Measurements from ENCODE around the gene UBB. TPM values are rescaled to one million over a fixed set of nuclear protein-coding genes. Genes with fewer than 3 reads are reported as not detected.

Gene UBB
- total RNA-seq (2022; extraction: Qiagen RNA extraction; ENCODE audit: low read depth), result 2,303 to 2,842 TPM (median 2,371 TPM) in 5 replicates

GRCh38 chr17:16380640-16381495 lies at the start of gene UBB:
Gene UBB, plus strand, starts transcription at chr17:16381091. Its CDS starts 817 bp downstream, at chr17:16381908.

DNA sequence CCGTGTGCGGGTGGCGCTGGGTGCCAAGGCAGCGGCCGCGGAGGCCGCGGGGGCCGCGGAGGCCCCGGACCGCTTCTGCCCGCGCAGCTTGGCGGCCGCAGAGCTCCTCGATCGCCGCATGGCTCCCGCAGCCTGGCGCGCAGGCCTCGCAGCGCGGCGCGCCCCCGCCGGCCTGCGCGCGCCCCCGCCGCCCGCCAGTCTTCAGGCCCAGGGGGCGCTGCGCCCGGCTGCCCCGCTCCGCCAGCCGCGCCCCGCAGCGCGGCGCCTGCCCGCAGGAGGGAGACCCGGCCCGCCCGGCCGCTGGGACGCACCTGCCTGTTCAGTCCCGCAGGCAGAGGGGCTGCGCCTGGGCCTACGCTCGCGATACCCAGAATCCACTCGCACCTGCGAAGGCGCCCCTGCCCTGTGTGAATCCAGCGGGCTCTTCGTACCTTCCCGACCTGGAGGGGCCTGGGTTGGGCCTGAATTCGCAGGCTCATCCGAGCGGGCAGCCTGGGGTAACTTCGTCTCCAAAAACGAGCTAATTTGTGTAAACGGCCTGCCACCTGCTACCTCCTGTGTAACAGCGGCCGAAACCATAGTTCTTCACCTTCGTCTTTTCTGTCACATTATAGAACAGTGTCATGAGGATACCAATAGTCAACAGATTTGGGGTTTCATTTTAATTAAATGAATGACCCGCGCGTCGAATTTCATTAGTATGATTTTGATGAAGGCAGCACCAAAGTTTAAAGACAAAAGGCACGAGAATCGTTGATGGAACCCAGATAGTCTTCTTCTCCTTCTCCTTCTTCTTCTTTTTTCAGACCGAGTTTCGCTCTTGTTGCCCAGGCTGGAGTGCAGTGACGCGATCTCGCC lies 27.3 kb upstream of the UBB start, which contains the start of gene CENPV:
TSS of gene CENPV (minus strand) at position 153 of the 858 bp plus-strand sequence. CDS start at position 120, 33 bp downstream.

GRCh38 chr17:16415031-16415924 lies 34.4 kb downstream of the UBB start, which contains the start of gene TRPV2:
Gene TRPV2, plus strand, starts transcription at chr17:16415571. Its CDS starts 2,098 bp downstream, at chr17:16417669.

Other genes with a start within 250 kb of the UBB start
- 68.1 to 79.1 TPM (median 71.0 TPM) in 5 replicates for gene NCOR1, start 165.6 kb upstream of the UBB start, total RNA-seq (2022; extraction: Qiagen RNA extraction; ENCODE audit: low read depth)
- 11.3 to 19.3 TPM (median 17.6 TPM) in 5 replicates for gene PIGL, start 163.9 kb upstream of the UBB start, total RNA-seq (2022; extraction: Qiagen RNA extraction; ENCODE audit: low read depth)
- 145 to 186 TPM (median 173 TPM) in 5 replicates for gene CENPV, start 27.6 kb upstream of the UBB start, total RNA-seq (2022; extraction: Qiagen RNA extraction; ENCODE audit: low read depth)
- 0.34 to 1.00 TPM (median 0.41 TPM) in 5 replicates for gene TRPV2, start 34.5 kb downstream of the UBB start, total RNA-seq (2022; extraction: Qiagen RNA extraction; ENCODE audit: low read depth)
- 0.54 to 1.2 TPM (median 1.0 TPM) in 5 replicates for gene LRRC75A, start 111.1 kb downstream of the UBB start, total RNA-seq (2022; extraction: Qiagen RNA extraction; ENCODE audit: low read depth)
- gene ZNF287, start 188.1 kb downstream of the UBB start, total RNA-seq (2022; extraction: Qiagen RNA extraction; ENCODE audit: low read depth), result 8.6 to 16.4 TPM (median 14.1 TPM) in 5 replicates

All from A549 treated with RU486 at 1 μM for 4 hours (cell line).